ENCODE results near the gene LRRC28.
"Not testable (repeated sequence)": the region's sequence is repeated elsewhere in the genome, so short reads cannot be mapped to it uniquely, and the experiment has no call there.

Gene LRRC28

DNA sequence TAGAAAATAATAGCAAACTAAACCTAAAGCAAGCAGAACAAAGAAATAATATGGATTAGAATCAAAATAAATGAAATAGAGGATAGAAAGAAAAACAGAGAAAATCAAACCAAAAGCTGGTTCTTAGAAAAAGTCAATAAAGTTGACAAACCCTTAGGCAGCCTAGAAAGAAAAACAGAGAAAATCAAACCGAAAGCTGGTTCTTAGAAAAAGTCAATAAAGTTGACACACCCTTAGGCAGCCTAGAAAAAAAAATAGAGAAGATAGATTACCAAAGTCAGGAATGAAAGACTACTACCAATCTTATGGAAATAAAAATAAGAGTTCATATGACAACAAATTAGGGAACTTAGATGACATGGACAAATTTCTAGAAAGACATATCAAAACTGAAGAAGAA, 142.4 kb downstream of the LRRC28 start:
- DNase-seq (ENCODE audit: insufficient read length, low spot score) (no peak), FAIRE-seq (no peak)
- TF ChIP-seq POLR2A (IDR thresholded peaks at IDR 0.05; ENCODE audit: low read depth, low read length) = no peak

DNA sequence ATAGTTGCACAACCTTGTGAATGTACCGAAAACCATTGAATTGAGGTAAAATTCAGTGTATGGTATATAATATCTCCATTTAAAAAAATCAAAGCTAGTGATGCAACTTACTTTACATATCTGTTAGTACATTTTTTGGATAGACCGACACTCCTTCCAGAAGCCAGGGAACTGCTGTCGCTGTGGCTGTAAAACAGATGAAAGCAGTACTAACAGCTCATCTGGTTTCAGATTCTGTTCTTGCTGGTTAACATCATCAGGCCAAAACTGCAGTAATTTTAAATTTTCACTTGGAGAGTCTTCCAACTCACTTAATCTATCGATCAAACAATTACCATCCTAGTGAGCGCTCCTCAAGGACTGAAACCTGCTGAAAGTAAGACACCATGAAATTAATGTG, 145.1 kb downstream of the LRRC28 start:
- FAIRE-seq (no peak), DNase-seq (ENCODE audit: insufficient read length, low spot score) (no peak)
- no peak for TF ChIP-seq POLR2A (IDR thresholded peaks at IDR 0.05; ENCODE audit: low read depth, low read length)

DNA sequence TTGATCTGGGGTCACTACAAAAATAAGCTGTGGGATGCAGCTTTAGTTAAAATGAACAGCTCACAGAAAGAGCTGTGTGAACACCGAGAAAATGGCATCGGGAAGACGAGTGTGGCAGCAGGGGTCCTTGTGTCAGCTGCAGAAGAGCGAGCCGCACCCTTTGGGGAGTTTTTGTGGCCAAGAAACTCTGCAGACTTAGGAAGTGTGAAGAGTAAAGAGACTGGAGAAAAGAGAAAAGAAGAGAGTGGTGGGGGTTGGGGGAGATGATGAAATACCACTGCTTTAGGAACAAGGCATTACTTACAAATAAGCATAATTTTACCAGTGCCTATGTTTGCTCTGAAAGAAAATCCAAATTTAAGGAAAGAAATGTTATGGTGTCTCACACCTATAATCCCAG, 147.8 kb downstream of the LRRC28 start:
- FAIRE-seq = no peak
- no peak for TF ChIP-seq POLR2A (IDR thresholded peaks at IDR 0.05; ENCODE audit: low read depth, low read length)

DNA sequence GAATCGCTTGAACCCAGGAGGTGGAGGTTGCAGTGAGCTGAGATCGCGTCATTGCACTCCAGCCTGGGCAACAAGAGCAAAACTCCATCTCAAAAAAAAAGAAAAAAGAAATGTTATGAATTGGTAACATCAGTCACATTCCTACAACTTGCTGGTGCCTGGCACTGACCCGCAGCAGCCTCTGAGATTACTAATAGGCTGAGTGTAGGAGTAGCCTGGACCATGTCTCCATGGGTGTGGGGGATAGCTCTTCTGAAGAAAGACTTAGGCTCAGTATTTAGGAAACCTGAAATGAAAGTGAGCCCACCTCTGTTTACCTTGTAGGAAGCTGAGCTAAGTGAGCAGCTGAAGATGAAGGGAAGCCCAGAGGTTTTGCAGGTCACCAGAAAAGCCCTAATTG, 148.3 kb downstream of the LRRC28 start:
- no peak for FAIRE-seq
- no peak for DNase-seq (ENCODE audit: insufficient read length, low spot score)
- no peak for TF ChIP-seq POLR2A (IDR thresholded peaks at IDR 0.05; ENCODE audit: low read depth, low read length)

More for the DNA sequence above, 147.8 kb downstream of the LRRC28 start:
- no peak for DNase-seq (ENCODE audit: insufficient read length, low spot score)

DNA sequence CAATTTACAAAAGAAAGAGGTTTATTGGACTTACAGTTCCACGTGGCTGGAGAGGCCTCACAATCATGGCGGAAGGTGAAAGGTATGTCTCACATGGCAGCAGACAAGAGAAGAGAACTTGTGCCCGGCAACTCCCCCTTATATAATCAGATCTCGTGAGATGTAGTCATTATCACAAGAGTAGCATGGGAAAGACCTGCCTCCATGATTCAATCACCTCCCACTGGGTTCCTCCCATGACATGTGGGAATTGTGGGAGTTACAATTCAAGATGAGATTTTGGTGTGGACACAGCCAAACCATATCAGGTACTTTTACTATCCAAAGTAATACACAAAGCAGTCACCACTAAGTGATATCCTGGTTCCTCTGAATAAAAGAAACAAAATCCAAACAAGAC, 149.9 kb downstream of the LRRC28 start:
- FAIRE-seq; DNase-seq (ENCODE audit: insufficient read length, low spot score): not testable (repeated sequence)

DNA sequence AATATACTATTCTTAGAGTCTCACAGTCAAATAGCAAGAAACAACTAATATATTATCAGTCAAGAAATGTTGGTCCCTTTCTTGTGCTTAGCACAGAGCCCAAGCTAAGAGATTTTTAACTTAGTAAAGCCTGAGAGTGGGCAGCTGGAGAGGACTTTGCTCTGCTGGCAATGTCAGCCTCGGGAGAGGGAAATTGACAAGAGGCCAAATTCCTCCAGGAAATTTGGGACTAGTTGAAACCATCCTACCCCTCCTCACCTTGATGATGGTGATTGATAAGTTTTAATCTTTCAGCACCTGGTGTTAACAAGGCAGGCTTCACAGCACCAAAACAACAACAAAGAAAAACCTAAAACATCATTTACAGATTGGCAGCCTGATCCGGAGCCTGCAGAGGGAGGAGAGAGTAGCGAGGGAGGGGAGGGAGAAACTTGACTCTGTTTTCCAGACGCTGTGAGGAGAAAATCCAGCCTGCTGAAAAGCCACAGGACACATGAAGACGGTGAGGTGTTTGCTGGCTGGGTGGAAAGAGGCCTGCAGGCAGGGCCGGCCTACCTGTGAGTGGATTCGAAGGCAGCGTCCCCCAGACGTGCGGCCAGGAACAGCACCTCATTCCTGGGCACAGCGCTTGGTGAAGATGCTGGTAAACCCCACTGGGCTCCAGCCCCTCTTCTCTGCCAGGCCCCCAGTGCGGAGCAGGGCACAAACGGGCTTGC, 150.9 kb downstream of the LRRC28 start:
- no peak for DNase-seq (ENCODE audit: insufficient read length, low spot score)
- TF ChIP-seq POLR2A (IDR thresholded peaks at IDR 0.05; ENCODE audit: low read depth, low read length) = no peak
- FAIRE-seq = no peak

DNA sequence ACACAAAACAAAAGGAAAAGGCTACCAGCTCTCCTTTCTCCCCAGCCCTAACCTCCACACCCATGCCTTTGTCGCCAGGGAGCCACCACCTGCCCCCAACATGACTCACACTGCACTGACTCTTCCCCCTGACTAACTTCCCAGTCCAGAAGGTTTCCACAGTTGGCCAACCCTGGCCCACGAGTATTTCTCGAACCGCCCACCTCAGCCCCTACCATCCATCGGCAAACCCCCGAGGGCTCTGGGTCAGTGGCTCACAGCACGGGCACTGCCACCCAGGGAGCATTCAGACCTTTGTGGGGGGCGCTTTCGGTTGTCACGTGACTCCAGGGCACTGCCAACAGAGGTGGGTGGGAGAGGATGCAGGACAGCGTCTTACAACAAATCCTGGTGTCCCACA, 152.3 kb downstream of the LRRC28 start:
- TF ChIP-seq POLR2A (IDR thresholded peaks at IDR 0.05; ENCODE audit: low read depth, low read length) = no peak
- no peak for FAIRE-seq
- no peak for DNase-seq (ENCODE audit: insufficient read length, low spot score)

DNA sequence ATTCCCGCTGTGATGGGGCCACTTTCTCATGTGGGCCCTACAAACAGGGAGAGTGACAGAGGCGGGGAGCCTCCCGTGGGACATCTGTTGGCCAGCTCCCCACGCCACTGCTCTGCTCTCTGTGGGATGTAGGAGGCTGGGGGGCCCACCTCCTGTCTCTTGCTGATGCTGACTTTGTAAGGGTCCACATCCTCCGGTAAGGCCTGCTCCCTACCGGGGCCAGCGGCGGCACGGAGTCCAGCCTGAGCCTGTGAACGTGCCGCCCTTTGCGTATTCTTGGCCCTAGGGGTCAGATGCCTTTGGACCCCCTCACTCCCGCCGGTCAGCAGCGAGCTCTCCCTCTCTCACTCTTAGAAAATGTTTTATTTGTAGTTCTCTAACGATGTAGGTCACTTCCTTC, 153.2 kb downstream of the LRRC28 start:
- FAIRE-seq (no peak), DNase-seq (ENCODE audit: insufficient read length, low spot score) (no peak)
- no peak for TF ChIP-seq POLR2A (IDR thresholded peaks at IDR 0.05; ENCODE audit: low read depth, low read length)

DNA sequence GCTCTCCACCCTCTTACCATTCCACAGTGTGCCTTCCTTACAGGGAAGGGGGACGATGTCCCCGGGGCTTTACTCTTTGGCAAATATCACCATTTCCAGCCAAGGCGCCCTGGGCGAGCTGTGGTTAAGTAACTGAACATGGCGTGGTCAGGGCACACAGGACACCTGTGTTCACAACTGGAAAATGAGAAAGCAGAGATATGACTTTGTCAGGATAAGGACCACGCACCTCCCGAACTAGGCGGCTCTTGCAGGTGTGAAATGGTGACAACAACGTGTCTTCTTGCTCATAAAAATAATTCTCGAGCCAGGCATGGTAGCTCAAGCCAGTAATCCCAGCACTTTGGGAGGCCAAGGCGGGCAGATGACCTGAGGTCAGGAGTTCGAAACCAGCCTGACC, 154.8 kb downstream of the LRRC28 start:
- FAIRE-seq (no peak), DNase-seq (ENCODE audit: insufficient read length, low spot score) (no peak)
- TF ChIP-seq POLR2A (IDR thresholded peaks at IDR 0.05; ENCODE audit: low read depth, low read length) = no peak

DNA sequence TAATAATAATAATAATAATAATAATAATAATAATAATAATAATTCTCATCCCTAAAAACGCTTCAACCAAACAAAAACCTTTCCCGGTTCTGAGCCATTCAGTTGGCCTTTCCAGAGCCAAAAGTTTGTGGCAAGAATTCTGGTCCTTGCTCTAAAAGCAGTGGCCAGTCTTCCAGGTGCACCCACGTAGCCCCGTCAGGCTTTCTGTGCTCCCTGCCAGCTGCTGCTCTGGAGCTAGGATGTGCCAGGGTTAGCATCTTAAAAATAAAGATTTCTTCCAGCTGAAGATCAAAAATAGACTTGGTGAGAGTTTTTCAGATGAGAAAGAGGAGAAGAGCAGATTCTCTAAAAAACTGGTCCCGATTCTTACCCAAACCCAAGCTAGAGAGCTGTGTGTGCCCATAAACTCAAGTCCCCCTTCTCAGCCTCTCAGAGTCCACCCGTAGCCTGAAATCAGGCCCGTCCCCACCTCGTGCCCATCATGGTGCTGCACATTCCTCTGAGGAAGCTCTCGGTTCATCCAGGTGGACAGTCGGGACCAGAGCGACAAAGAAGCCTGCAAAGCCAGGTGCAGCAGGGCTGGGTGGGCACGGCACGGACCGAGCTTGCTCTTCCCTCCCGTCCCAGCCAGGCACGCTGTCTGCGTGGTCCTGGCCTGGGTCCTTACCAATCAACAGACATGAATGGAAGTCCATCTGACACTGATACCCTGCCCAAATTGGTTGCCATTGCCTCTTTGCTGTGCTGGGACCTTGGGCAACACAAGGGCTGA, 155.6 kb downstream of the LRRC28 start:
- DNase-seq (ENCODE audit: insufficient read length, low spot score) (no peak), FAIRE-seq (no peak)
- no peak for TF ChIP-seq POLR2A (IDR thresholded peaks at IDR 0.05; ENCODE audit: low read depth, low read length)

DNA sequence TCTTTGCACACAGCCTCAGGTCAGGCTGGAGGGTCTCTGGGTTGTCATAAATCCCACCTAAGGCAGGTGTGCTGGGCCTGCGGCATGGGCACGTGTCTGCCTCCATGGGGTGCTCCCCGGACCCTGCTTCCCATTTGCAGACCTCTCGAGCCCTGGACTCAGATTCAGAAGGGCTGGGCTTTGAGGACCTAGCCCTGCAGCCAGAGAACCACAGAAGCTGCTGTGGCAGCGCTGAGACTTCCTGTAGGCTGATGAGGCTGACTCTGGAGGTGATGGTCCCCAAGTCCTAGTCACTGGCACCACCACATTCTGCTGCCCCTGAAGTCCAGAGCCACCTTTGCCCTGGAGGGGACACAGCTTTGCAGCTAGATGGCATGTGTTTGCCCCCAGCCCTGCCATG, 156.4 kb downstream of the LRRC28 start:
- TF ChIP-seq POLR2A (IDR thresholded peaks at IDR 0.05; ENCODE audit: low read depth, low read length) = no peak
- no peak for FAIRE-seq
- DNase-seq (ENCODE audit: insufficient read length, low spot score) = no peak

DNA sequence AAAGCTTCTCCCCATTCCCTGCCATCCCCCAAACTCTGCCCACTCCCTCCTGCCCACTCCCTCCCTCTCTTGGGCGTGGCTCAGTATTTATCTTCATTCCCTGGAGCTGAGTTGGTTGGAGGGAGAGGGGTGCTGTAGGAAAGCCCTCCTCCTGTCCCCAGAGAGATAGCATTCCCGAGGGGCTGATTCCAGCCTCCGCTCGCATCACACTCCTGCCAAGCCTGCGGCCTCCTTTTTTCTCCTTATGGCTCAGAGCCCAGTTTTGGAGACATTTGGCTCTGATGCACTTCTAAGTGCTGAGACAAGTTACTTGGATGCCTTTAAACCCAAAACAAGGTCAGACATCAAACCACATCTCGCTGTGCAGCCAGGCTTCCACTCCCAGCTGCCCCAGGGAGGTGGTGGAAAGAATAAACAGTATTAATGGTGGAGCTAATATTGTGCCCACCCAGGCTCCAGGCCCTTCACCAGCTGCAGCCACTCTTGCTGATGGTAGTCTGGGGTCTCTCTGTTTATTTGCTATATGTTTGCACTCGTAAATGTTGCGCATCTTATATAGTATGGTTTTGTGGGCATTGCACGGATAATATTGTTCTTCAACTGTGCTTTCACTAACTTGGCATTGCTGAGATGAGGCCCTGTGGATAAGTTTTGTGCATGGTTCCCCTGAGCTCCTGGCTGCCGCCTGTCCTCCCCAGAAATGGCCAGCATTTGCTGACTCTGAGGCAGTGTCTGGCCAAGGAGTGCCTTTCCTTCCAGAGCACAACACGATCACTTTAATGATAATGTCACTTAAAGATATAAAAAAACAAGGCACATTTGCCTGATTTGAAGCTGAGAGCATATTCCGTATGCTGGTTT, 157.2 kb downstream of the LRRC28 start:
- FAIRE-seq = no peak
- no peak for DNase-seq (ENCODE audit: insufficient read length, low spot score)
- no peak for TF ChIP-seq POLR2A (IDR thresholded peaks at IDR 0.05; ENCODE audit: low read depth, low read length)

DNA sequence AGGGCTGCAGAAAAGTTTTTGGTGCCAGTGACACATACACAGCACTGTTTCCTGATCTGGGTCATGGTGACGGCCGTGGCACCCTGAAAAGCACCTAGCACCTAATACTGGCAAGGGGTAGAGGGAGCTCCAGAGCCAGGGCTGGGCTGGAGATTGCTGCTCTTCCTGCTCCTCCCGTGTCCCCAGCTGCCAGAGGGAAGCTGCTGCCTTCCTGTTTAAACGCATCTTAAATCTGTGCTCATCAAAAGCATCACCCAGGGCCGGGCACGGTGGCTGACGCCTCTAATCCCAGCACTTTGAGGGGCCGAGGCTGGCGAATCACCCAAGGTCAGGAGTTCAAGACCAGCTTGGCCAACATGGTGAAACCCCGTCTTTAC, 157.8 kb downstream of the LRRC28 start:
- FAIRE-seq = no peak
- no peak for TF ChIP-seq POLR2A (IDR thresholded peaks at IDR 0.05; ENCODE audit: low read depth, low read length)
- peak; percentile 30 for DNase-seq (ENCODE audit: insufficient read length, low spot score)

DNA sequence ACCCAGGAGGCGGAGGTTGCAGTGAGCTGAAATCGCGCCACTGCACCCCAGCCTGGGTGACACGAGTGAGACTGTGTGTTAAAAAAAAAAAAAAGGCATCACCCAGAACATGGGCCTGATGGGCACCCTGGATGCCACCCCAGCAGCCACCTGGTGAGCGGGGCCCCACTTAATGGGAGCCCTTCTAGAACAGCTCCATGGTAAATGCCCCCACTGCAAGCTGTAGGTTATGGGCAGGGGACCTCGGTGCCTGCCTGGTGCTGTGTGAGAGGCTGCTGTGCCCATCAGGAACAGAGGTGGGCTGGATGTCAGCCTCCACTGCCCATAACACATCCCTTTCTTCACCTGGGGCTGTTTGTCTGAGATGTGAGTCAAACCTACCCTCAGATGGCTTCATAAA, 158.3 kb downstream of the LRRC28 start:
- TF ChIP-seq POLR2A (IDR thresholded peaks at IDR 0.05; ENCODE audit: low read depth, low read length) = no peak
- DNase-seq (ENCODE audit: insufficient read length, low spot score) (no peak), FAIRE-seq (no peak)

Data from H54 (cell line).